BJ (cell line): Measurements from ENCODE around the gene SLC35G3. TPM values are rescaled to one million over a fixed set of nuclear protein-coding genes. Genes with fewer than 3 reads are reported as not detected.

ENCODE experiments used
- CTCF ChIA-PET: fragments of 350-600 bp; formaldehyde crosslinking; extraction: SDS; loops from one replicate; lab custom pipeline; 2021; ENCODE audit warnings: antibody characterized with exemption, inconsistent platforms; lab: Yijun Ruan, JAX
- POLR2A ChIA-PET: fragments of 300-600 bp; sonication (Branson Sonifier 250); formaldehyde crosslinking; extraction: SDS; loops from one replicate; lab custom pipeline; 2021; ENCODE audit warnings: antibody characterized with exemption; lab: Charles Lee
- DNase-seq: peaks from one replicate; pipeline ENCODE4 v3.0.0-alpha.2; 2011; ENCODE audit warnings: low read depth
- H3K27me3 ChIP-seq: 2 replicates; pipeline ENCODE4 v1.6.0; 2011; ENCODE audit warnings: low read length; ENCODE audit not compliant: control insufficient read depth, insufficient read depth
- H3K36me3 ChIP-seq: 2 replicates; pipeline ENCODE4 v1.5.1; 2011; ENCODE audit warnings: low read length; ENCODE audit not compliant: control insufficient read depth, insufficient read depth
- H3K4me3 ChIP-seq: 2 replicates; pipeline ENCODE4 v1.5.1; 2011; ENCODE audit warnings: low read depth, mild to moderate bottlenecking, control low read depth, low read length
- polyA plus RNA-seq: library from polyadenylated mRNA; depleted of rRNA; stranded (reverse); fragments of >200 nt; gene quantifications from 2 replicates; pipeline ENCODE4 v1.2.3, GENCODE V29; 2011
- TF ChIP-seq, protein P1 (sequence below): IDR thresholded peaks from 2 replicates; pipeline ENCODE4 v1.5.1; 2011; ENCODE audit warnings: low read depth, mild to moderate bottlenecking, control low read depth, inconsistent platforms, low read length, moderate library complexity; ENCODE audit not compliant: insufficient read depth

SLC35G3 gene
- polyA plus RNA-seq, 1 experiment = not detected

DNA sequence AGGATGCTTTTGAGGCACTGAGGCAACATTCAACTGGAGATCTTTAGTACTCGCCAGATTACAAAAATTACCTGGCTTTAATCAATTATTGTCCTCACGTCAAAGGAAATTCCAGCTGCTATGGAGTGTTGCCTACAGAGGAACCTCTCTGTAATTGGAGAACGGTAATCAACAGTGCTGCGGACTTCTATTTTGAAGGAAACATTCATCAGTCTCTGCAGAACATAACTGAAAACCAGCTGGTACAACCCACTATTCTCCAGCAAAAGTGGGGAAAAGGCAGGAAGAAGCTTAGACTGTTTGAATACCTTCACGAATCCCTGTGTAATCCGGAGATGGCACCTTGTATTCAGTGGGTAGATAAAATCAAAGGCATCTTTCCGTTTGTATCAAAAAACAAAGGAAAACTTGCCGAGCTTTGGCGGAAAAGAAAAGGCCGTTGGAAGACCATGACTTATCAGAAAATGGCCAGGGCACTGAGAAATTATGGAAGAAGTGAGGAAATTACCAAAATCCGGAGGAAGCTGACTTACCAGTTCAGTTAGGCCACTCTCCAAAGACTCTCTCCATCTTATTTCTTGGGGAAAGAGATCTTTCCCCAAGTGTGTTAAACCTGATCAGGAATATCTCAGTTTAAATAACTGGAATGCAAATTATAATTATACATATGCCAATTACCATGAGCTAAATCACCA is 3.0 kb downstream of the SLC35G3 start:
- H3K27me3 ChIP-seq = no peaks in the 10 kb centered on the region
- CTCF ChIA-PET = interaction anchor here (1.0 kb wide), 1 partner anchor 45 kb away, joined by 3 read pairs; no protein-coding TSS in a partner anchor
- H3K4me3 ChIP-seq = no peak overlapping the region
- no peaks in the 10 kb centered on the region for H3K36me3 ChIP-seq
- TF ChIP-seq, protein P1, sequence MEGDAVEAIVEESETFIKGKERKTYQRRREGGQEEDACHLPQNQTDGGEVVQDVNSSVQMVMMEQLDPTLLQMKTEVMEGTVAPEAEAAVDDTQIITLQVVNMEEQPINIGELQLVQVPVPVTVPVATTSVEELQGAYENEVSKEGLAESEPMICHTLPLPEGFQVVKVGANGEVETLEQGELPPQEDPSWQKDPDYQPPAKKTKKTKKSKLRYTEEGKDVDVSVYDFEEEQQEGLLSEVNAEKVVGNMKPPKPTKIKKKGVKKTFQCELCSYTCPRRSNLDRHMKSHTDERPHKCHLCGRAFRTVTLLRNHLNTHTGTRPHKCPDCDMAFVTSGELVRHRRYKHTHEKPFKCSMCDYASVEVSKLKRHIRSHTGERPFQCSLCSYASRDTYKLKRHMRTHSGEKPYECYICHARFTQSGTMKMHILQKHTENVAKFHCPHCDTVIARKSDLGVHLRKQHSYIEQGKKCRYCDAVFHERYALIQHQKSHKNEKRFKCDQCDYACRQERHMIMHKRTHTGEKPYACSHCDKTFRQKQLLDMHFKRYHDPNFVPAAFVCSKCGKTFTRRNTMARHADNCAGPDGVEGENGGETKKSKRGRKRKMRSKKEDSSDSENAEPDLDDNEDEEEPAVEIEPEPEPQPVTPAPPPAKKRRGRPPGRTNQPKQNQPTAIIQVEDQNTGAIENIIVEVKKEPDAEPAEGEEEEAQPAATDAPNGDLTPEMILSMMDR = no peak
- POLR2A ChIA-PET = no interaction called here
- DNase-seq = no peak

DNA sequence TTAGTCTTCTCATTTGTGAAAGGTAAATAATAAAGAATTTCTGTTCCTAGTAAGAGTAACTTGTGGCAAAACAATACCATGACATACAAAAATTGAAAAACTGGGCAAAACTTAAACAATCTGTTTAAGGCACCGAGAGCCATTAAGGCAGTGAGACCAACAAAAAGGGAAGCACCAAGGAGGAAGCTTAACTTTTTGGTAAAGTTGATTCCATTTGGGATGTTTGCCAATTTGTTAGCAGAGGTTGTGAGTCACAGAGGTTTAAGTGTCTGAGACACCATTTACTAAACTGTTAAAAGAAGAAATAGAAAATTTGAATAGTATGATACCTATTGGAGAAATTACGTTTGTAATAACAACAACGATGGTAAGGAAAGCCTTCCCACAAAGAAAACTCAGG is 4.9 kb downstream of the SLC35G3 start:
- no peak for DNase-seq
- TF ChIP-seq, protein P1 = no peak
- ChIA-PET CTCF (interaction anchor here (2.3 kb wide), 1 partner anchor 344 kb away, joined by 5 read pairs; no protein-coding TSS in a partner anchor), POLR2A (no interaction called here)
- Histone ChIP-seq H3K36me3 (no peaks in the 10 kb centered on the region), H3K27me3 (no peaks in the 10 kb centered on the region), H3K4me3 (no peak overlapping the region)

DNA sequence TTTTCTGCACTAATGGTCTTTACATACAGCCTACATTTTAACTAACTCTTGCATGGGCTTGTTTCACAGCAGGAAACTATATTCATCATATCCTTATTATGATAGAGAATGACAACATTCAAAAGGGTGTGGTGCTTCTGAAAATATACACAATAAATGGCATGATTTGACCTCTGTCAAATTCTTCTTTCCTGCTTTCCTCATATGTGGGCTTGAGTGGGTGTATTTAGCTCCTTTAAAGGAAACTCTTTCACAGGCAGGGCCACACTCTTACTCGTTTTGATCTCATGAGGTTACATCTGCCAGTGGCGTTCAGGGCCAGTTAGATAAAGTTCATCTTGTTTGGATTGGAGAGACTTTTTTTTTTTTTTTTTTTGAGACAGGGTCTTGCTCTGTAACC is 6.1 kb downstream of the SLC35G3 start:
- ChIA-PET POLR2A (no interaction called here), CTCF (no interaction called here)
- no peak for DNase-seq
- Histone ChIP-seq H3K27me3 (no peaks in the 10 kb centered on the region), H3K4me3 (no peak overlapping the region), H3K36me3 (no peaks in the 10 kb centered on the region)
- TF ChIP-seq, protein P1 = no peak

DNA sequence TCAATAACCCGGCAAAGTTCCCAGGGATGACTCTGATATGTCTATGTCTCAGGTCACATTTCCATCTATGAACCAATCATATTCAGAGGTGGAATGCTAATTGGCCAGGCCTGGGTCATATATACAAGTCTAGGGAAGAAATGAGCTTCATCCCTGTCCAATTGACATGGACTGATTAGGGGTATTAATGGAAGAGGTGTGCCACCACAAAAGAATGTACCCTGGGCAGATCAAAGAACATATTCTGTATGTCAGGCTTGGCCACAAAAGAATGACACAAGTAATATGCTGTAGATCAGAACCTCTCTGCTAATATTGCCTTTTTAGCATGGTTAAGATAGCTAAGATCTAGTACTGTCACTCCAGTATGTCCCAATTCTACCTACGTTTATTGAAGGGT is 6.7 kb downstream of the SLC35G3 start:
- ChIA-PET POLR2A (no interaction called here), CTCF (no interaction called here)
- no peak for DNase-seq
- H3K36me3 ChIP-seq = no peaks in the 10 kb centered on the region
- no peak overlapping the region for H3K4me3 ChIP-seq
- no peaks in the 10 kb centered on the region for H3K27me3 ChIP-seq
- TF ChIP-seq, protein P1 = no peak

DNA sequence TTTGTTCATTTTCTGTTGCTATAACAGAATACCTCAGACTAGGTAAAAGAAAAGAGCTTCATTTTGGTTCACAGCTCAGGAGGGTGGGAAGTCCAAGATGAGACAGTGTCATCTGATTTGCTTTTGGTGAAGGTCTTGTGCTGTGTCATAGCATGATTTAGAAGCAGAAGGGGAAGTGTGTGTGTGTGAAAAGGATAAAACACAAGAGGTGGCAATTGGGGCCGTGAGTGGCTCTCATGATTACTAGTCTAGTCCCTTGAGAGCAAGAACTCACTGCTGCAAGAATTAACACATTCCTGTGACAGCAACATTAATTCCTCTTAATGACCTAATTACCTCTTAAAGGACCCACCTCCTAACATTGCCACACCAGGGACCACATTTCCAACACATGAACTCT is 8.3 kb downstream of the SLC35G3 start:
- Histone ChIP-seq H3K4me3 (no peak overlapping the region), H3K27me3 (no peaks in the 10 kb centered on the region), H3K36me3 (no peaks in the 10 kb centered on the region)
- DNase-seq = no peak
- ChIA-PET POLR2A (no interaction called here), CTCF (no interaction called here)
- TF ChIP-seq, protein P1 = no peak
